Measurements from ENCODE around the gene ESD.

Gene ESD

GRCh38 chr13:46797501-46798237 is 708 bp upstream of the ESD start:
- Histone ChIP-seq H3K4me3 (ENCODE audit: low read depth in 1 of 2, low read length in 2 of 2) (peak overlapping the region; percentile 94 to 97), H3K27me3 (ENCODE audit: control insufficient read depth in 1 of 2, insufficient read depth in 2 of 2, low read length in 2 of 2) (no peaks in the 10 kb centered on the region), H3K27ac (ENCODE audit: low read depth, low read length) (peak overlapping the region; percentile 92), H3K36me3 (ENCODE audit: control insufficient read depth in 1 of 2, insufficient read depth in 2 of 2, low read length in 2 of 2) (no peaks in the 10 kb centered on the region), H3K9ac (ENCODE audit: low read depth in 1 of 2, low read length in 2 of 2) (peak overlapping the region; percentile 91 to 97), H3K4me1 (ENCODE audit: control insufficient read depth in 1 of 2, insufficient read depth in 2 of 2, low read length in 2 of 2) (peaks cover 9 to 39% of the 10 kb centered on the region in 2 donors), H3K9me3 (ENCODE audit: control insufficient read depth in 1 of 2, low read length in 2 of 2) (no peaks in the 10 kb centered on the region)

GRCh38 chr13:46796129-46796514 is 839 bp downstream of the ESD start:
- H3K36me3 ChIP-seq (ENCODE audit: control insufficient read depth in 1 of 2, insufficient read depth in 2 of 2, low read length in 2 of 2), result peaks cover 0 to under 1% of the 10 kb centered on the region in 2 donors
- H3K27ac ChIP-seq (ENCODE audit: low read depth, low read length), result no peak overlapping the region
- peaks cover 9 to 34% of the 10 kb centered on the region in 2 donors for H3K4me1 ChIP-seq (ENCODE audit: control insufficient read depth in 1 of 2, insufficient read depth in 2 of 2, low read length in 2 of 2)
- peak overlapping the region; percentile 91 to 97 for H3K9ac ChIP-seq (ENCODE audit: low read depth in 1 of 2, low read length in 2 of 2)
- no peaks in the 10 kb centered on the region for H3K27me3 ChIP-seq (ENCODE audit: control insufficient read depth in 1 of 2, insufficient read depth in 2 of 2, low read length in 2 of 2)
- H3K4me3 ChIP-seq (ENCODE audit: low read depth in 1 of 2, low read length in 2 of 2), result peak overlapping the region; percentile 94 to 97
- no peaks in the 10 kb centered on the region for H3K9me3 ChIP-seq (ENCODE audit: control insufficient read depth in 1 of 2, low read length in 2 of 2)

DNA sequence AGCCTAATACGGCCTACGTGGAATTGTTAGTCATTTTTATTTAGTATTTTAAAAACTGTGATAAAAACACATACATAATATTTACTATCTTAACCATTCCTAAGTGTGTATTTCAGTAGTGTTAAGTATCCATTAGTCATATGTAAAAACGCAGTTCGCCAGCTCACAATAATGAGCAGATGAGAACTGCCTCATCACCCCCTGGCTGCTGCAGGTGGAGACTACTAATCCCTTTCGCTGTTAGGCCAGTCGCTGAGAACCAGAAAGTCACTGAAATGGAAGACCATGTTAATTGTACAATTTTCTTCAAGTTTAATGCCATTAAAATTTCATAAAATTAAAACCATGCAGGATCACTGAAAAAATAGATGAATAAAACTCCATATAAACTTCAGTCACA is 1.6 kb downstream of the ESD start:
- Histone ChIP-seq H3K27me3 (ENCODE audit: control insufficient read depth in 1 of 2, insufficient read depth in 2 of 2, low read length in 2 of 2) (no peaks in the 10 kb centered on the region), H3K36me3 (ENCODE audit: control insufficient read depth in 1 of 2, insufficient read depth in 2 of 2, low read length in 2 of 2) (peaks cover 0 to 9% of the 10 kb centered on the region in 2 donors), H3K4me3 (ENCODE audit: low read depth in 1 of 2, low read length in 2 of 2) (peak overlapping the region in 1 of 2 donors; percentile 97), H3K9ac (ENCODE audit: low read depth in 1 of 2, low read length in 2 of 2) (no peak overlapping the region), H3K27ac (ENCODE audit: low read depth, low read length) (no peak overlapping the region), H3K4me1 (ENCODE audit: control insufficient read depth in 1 of 2, insufficient read depth in 2 of 2, low read length in 2 of 2) (peaks cover 9 to 34% of the 10 kb centered on the region in 2 donors), H3K9me3 (ENCODE audit: control insufficient read depth in 1 of 2, low read length in 2 of 2) (no peaks in the 10 kb centered on the region)

- peaks cover 26 to 72% of the 10 kb centered on the region in 2 donors for H3K36me3 ChIP-seq (ENCODE audit: control insufficient read depth in 1 of 2, insufficient read depth in 2 of 2, low read length in 2 of 2)
- no peak overlapping the region for H3K9ac ChIP-seq (ENCODE audit: low read depth in 1 of 2, low read length in 2 of 2)
- no peaks in the 10 kb centered on the region for H3K4me1 ChIP-seq (ENCODE audit: control insufficient read depth in 1 of 2, insufficient read depth in 2 of 2, low read length in 2 of 2)
- no peak overlapping the region for H3K4me3 ChIP-seq (ENCODE audit: low read depth in 1 of 2, low read length in 2 of 2)
- H3K27me3 ChIP-seq (ENCODE audit: control insufficient read depth in 1 of 2, insufficient read depth in 2 of 2, low read length in 2 of 2), result no peaks in the 10 kb centered on the region
- H3K9me3 ChIP-seq (ENCODE audit: control insufficient read depth in 1 of 2, low read length in 2 of 2), result no peaks in the 10 kb centered on the region
- H3K27ac ChIP-seq (ENCODE audit: low read depth, low read length), result no peak overlapping the region
These were observed 13.5 kb downstream of the ESD start for GRCh38 chr13:46783504-46783903.

- Histone ChIP-seq H3K27ac (ENCODE audit: low read depth, low read length) (no peak overlapping the region), H3K36me3 (ENCODE audit: control insufficient read depth in 1 of 2, insufficient read depth in 2 of 2, low read length in 2 of 2) (peaks cover 26 to 79% of the 10 kb centered on the region in 2 donors), H3K27me3 (ENCODE audit: control insufficient read depth in 1 of 2, insufficient read depth in 2 of 2, low read length in 2 of 2) (no peaks in the 10 kb centered on the region), H3K4me3 (ENCODE audit: low read depth in 1 of 2, low read length in 2 of 2) (no peak overlapping the region), H3K4me1 (ENCODE audit: control insufficient read depth in 1 of 2, insufficient read depth in 2 of 2, low read length in 2 of 2) (no peaks in the 10 kb centered on the region), H3K9ac (ENCODE audit: low read depth in 1 of 2, low read length in 2 of 2) (no peak overlapping the region), H3K9me3 (ENCODE audit: control insufficient read depth in 1 of 2, low read length in 2 of 2) (no peaks in the 10 kb centered on the region)
These were observed 14.3 kb downstream of the ESD start for GRCh38 chr13:46782691-46783090.

DNA sequence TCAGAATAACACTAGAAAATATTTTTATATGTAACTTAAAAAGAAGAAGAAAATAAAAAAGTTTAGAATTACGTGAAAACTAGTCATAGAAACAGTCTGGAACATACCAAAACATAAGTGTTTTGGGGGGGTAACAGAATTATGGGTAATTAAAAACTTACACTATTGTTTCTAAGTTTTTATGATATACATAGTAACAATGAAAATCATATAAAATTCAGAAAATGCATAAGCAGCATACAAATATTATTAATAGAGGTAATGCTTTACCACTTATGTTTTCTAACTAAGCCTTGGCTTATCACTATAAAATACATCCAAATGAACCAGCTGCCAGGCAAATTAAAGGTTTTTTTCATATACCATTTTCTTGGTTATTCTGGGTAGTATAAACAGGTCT is 14.9 kb downstream of the ESD start:
- Histone ChIP-seq H3K27me3 (ENCODE audit: control insufficient read depth in 1 of 2, insufficient read depth in 2 of 2, low read length in 2 of 2) (no peaks in the 10 kb centered on the region), H3K27ac (ENCODE audit: low read depth, low read length) (no peak overlapping the region), H3K9ac (ENCODE audit: low read depth in 1 of 2, low read length in 2 of 2) (no peak overlapping the region), H3K4me3 (ENCODE audit: low read depth in 1 of 2, low read length in 2 of 2) (no peak overlapping the region), H3K4me1 (ENCODE audit: control insufficient read depth in 1 of 2, insufficient read depth in 2 of 2, low read length in 2 of 2) (no peaks in the 10 kb centered on the region), H3K9me3 (ENCODE audit: control insufficient read depth in 1 of 2, low read length in 2 of 2) (no peaks in the 10 kb centered on the region), H3K36me3 (ENCODE audit: control insufficient read depth in 1 of 2, insufficient read depth in 2 of 2, low read length in 2 of 2) (peaks cover 30 to 82% of the 10 kb centered on the region in 2 donors)

DNA sequence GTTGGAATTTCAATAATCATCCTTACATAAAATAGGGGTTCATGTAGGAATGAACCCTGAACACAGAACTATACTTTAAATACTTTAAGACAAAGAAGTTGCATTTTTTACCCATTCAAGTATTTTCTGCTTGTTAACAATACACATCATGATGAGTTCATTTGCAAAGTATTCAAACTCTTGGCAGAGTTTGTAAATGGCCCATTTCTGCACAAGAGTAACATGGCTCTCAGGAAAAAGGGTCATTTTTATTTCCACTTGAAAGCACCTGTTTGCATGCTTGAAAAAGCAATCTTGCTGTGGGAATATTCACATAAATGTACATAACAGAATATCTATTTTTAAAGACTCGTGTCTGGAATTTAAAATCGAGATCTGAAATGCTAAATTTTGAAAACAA is 18.1 kb downstream of the ESD start:
- Histone ChIP-seq H3K36me3 (ENCODE audit: control insufficient read depth in 1 of 2, insufficient read depth in 2 of 2, low read length in 2 of 2) (peaks cover 32 to 78% of the 10 kb centered on the region in 2 donors), H3K9me3 (ENCODE audit: control insufficient read depth in 1 of 2, low read length in 2 of 2) (no peaks in the 10 kb centered on the region), H3K27me3 (ENCODE audit: control insufficient read depth in 1 of 2, insufficient read depth in 2 of 2, low read length in 2 of 2) (no peaks in the 10 kb centered on the region), H3K27ac (ENCODE audit: low read depth, low read length) (no peak overlapping the region), H3K4me1 (ENCODE audit: control insufficient read depth in 1 of 2, insufficient read depth in 2 of 2, low read length in 2 of 2) (no peaks in the 10 kb centered on the region), H3K4me3 (ENCODE audit: low read depth in 1 of 2, low read length in 2 of 2) (no peak overlapping the region), H3K9ac (ENCODE audit: low read depth in 1 of 2, low read length in 2 of 2) (no peak overlapping the region)

DNA sequence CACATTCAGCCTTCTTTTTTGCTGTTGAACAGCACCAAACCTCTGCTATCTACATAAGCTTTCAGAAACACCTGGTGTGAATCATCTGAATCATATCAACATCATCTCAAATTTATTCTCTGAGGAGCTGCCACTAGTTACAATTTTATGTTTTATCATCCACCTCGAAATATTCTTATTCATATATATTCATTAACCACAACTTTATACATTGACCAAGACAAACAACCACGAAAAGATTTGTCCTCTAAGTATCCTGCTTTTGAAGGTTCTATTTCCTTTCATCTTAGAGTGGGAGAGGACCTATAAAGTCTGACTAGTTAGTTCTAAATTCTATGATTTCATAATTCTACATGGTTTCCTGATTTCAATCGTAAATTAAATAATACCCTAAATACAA is 18.9 kb downstream of the ESD start:
- Histone ChIP-seq H3K4me1 (ENCODE audit: control insufficient read depth in 1 of 2, insufficient read depth in 2 of 2, low read length in 2 of 2) (no peaks in the 10 kb centered on the region), H3K9ac (ENCODE audit: low read depth in 1 of 2, low read length in 2 of 2) (no peak overlapping the region), H3K27me3 (ENCODE audit: control insufficient read depth in 1 of 2, insufficient read depth in 2 of 2, low read length in 2 of 2) (no peaks in the 10 kb centered on the region), H3K27ac (ENCODE audit: low read depth, low read length) (no peak overlapping the region), H3K9me3 (ENCODE audit: control insufficient read depth in 1 of 2, low read length in 2 of 2) (no peaks in the 10 kb centered on the region), H3K4me3 (ENCODE audit: low read depth in 1 of 2, low read length in 2 of 2) (no peak overlapping the region), H3K36me3 (ENCODE audit: control insufficient read depth in 1 of 2, insufficient read depth in 2 of 2, low read length in 2 of 2) (peaks cover 32 to 78% of the 10 kb centered on the region in 2 donors)

GRCh38 chr13:46775385-46776107 is 21.4 kb downstream of the ESD start:
- Histone ChIP-seq H3K36me3 (ENCODE audit: control insufficient read depth in 1 of 2, insufficient read depth in 2 of 2, low read length in 2 of 2) (peaks cover 29 to 74% of the 10 kb centered on the region in 2 donors), H3K9me3 (ENCODE audit: control insufficient read depth in 1 of 2, low read length in 2 of 2) (no peaks in the 10 kb centered on the region), H3K4me1 (ENCODE audit: control insufficient read depth in 1 of 2, insufficient read depth in 2 of 2, low read length in 2 of 2) (no peaks in the 10 kb centered on the region), H3K27ac (ENCODE audit: low read depth, low read length) (no peak overlapping the region), H3K27me3 (ENCODE audit: control insufficient read depth in 1 of 2, insufficient read depth in 2 of 2, low read length in 2 of 2) (no peaks in the 10 kb centered on the region), H3K9ac (ENCODE audit: low read depth in 1 of 2, low read length in 2 of 2) (no peak overlapping the region), H3K4me3 (ENCODE audit: low read depth in 1 of 2, low read length in 2 of 2) (no peak overlapping the region)

- Histone ChIP-seq H3K4me1 (ENCODE audit: control insufficient read depth in 1 of 2, insufficient read depth in 2 of 2, low read length in 2 of 2) (no peaks in the 10 kb centered on the region), H3K9ac (ENCODE audit: low read depth in 1 of 2, low read length in 2 of 2) (no peak overlapping the region), H3K36me3 (ENCODE audit: control insufficient read depth in 1 of 2, insufficient read depth in 2 of 2, low read length in 2 of 2) (peaks cover 27 to 59% of the 10 kb centered on the region in 2 donors), H3K4me3 (ENCODE audit: low read depth in 1 of 2, low read length in 2 of 2) (no peak overlapping the region), H3K9me3 (ENCODE audit: control insufficient read depth in 1 of 2, low read length in 2 of 2) (no peaks in the 10 kb centered on the region), H3K27ac (ENCODE audit: low read depth, low read length) (no peak overlapping the region), H3K27me3 (ENCODE audit: control insufficient read depth in 1 of 2, insufficient read depth in 2 of 2, low read length in 2 of 2) (no peaks in the 10 kb centered on the region)
These were observed 23.4 kb downstream of the ESD start for GRCh38 chr13:46773541-46773940.

Measured in duodenal mucosa (tissue), 2 donors.